HepG2 (cell line): ENCODE data around the gene HEMK1. TPM values are rescaled to one million over a fixed set of nuclear protein-coding genes. Genes with fewer than 3 reads are reported as not detected.

Experiments
- CHCHD3 ChIP-seq: sonication (generic); formaldehyde crosslinking; IDR thresholded peaks from 2 replicates; pipeline ENCODE4 v1.8.0; 2022; ENCODE audit warnings: mild to moderate bottlenecking, missing genetic modification reagents, moderate library complexity
- EP300 ChIP-seq, 3 experiments: sonication (generic) in 1 of 3; formaldehyde crosslinking in 1 of 3; IDR thresholded peaks; 2 replicates each; pipeline versions ENCODE4 v1.5.1 to v1.6.1; 2011 to 2020; ENCODE audit warnings: low read depth in 2 of 3, low read length in 2 of 3, borderline replicate concordance in 1 of 3, improper control_type of control experiment in 1 of 3, mild to moderate bottlenecking in 1 of 3, missing genetic modification reagents in 1 of 3, moderate library complexity in 1 of 3
- HDAC2 ChIP-seq: sonication (generic); formaldehyde crosslinking; IDR thresholded peaks from 2 replicates; pipeline ENCODE4 v1.4.0; 2020; ENCODE audit warnings: missing genetic modification reagents
- MAF1 ChIP-seq: sonication (generic); formaldehyde crosslinking; IDR thresholded peaks from 2 replicates; pipeline ENCODE4 v1.5.0; 2020; ENCODE audit warnings: missing genetic modification reagents, borderline replicate concordance
- NRL ChIP-seq: sonication (generic); formaldehyde crosslinking; IDR thresholded peaks from 2 replicates; pipeline ENCODE4 v1.5.0; 2020; ENCODE audit warnings: missing genetic modification reagents, mild to moderate bottlenecking, moderate library complexity, borderline replicate concordance
- SOX6 ChIP-seq, 2 experiments: fragments of 450-650 bp in 1 of 2; sonication (generic) in 1 of 2; formaldehyde crosslinking in 1 of 2; IDR thresholded peaks; 2 replicates each; pipeline versions ENCODE4 v1.4.0 to v1.6.1; 2017 to 2020; ENCODE audit warnings: antibody characterized with exemption in 1 of 2, mild to moderate bottlenecking in 1 of 2, missing genetic modification reagents in 1 of 2
- TCF7 ChIP-seq: sonication (generic); IDR thresholded peaks from 2 replicates; pipeline ENCODE4 v1.6.1; 2016; ENCODE audit warnings: antibody characterized with exemption, low read depth
- ZBTB10 ChIP-seq: sonication (generic); formaldehyde crosslinking; IDR thresholded peaks from 2 replicates; pipeline ENCODE4 v1.4.0; 2020; ENCODE audit warnings: missing genetic modification reagents, borderline replicate concordance
- ZNF407 ChIP-seq: sonication (generic); formaldehyde crosslinking; IDR thresholded peaks from one replicate; pipeline ENCODE4 v1.5.1; 2020; ENCODE audit warnings: mild to moderate bottlenecking, missing genetic modification reagents; ENCODE audit errors: not compliant biosample characterization
- ZNF512 ChIP-seq: sonication (generic); formaldehyde crosslinking; IDR thresholded peaks from 2 replicates; pipeline ENCODE4 v1.4.0; 2020; ENCODE audit warnings: mild to moderate bottlenecking, missing genetic modification reagents
- ZNF841 ChIP-seq: sonication (generic); formaldehyde crosslinking; IDR thresholded peaks from 2 replicates; pipeline ENCODE4 v1.8.1; 2023; ENCODE audit warnings: missing genetic modification reagents, borderline replicate concordance
- polyA plus RNA-seq, 8 experiments: library from polyadenylated mRNA; depleted of rRNA in 3 of 8; stranded (reverse) in 7 of 8; unstranded in 1 of 8; fragments of >200 nt; fragmentation: Illumina TruSeq in 4 of 8; extraction: Trizol in 4 of 8; gene quantifications; 2 replicates each; pipeline versions ENCODE4 v1.2.1 to v1.2.3, GENCODE V29; 2011 to 2016; ENCODE audit warnings: low read depth in 4 of 8, missing spikeins in 1 of 8, mixed read lengths in 1 of 8; ENCODE audit not compliant: insufficient read depth in 1 of 8
- total RNA-seq, 5 experiments: library from RNA; depleted of rRNA; stranded (reverse); fragments of >200 nt; fragmentation: Illumina TruSeq; extraction: Trizol; gene quantifications; 2 replicates each; pipeline ENCODE4 v1.2.3, GENCODE V29; 2016; ENCODE audit warnings: low read depth in 1 of 5

Gene HEMK1
- total and polyA plus RNA-seq, 2 of the 13 experiments (the other 11 are each of a cell fraction or from before 2014, with no cell fraction given), result 9.8 to 12.6 TPM

GRCh38 chr3:50600841-50601591 is 31.7 kb downstream of the HEMK1 start (continued):
- TF ChIP-seq ZBTB10 (CRISPR knock-in tag), result 0 out of 2 replicates have a peak, but pooled peaks have one; percentile 37
- peak; percentile 56; the same call in 1 of the 2 replicates for TF ChIP-seq TCF7
- peak; percentile 76; the same call in 1 of the 2 replicates for TF ChIP-seq NRL (CRISPR knock-in tag)
- no peak for TF ChIP-seq ZNF512 (CRISPR knock-in tag)
- no peak for TF ChIP-seq SOX6 (IDR thresholded peaks at IDR 0.05)
- TF ChIP-seq SOX6 (CRISPR knock-in tag; IDR thresholded peaks at IDR 0.05), result peak; percentile 81
- 0 out of 2 replicates have a peak, but pooled peaks have one; percentile 39 for TF ChIP-seq MAF1 (CRISPR knock-in tag)
- peak; percentile 87; the same call in 1 of the 2 replicates for TF ChIP-seq HDAC2 (CRISPR knock-in tag)
- peak in 1 of 2 experiments; percentile 74; a peak in 2 of 4 replicates for TF ChIP-seq EP300 (IDR thresholded peaks at IDR 0.05; ENCODE audit: low read depth in 2 of 2, low read length in 2 of 2)
- TF ChIP-seq EP300 (CRISPR knock-in tag; IDR thresholded peaks at IDR 0.05; ENCODE audit: borderline replicate concordance), result peak; percentile 76; the same call in 1 of the 2 replicates
- no peak for TF ChIP-seq CHCHD3 (CRISPR knock-in tag)
- no peak for TF ChIP-seq ZNF841 (CRISPR knock-in tag)
- TF ChIP-seq ZNF407 (CRISPR knock-in tag), result no peak
